Measurements from ENCODE around the gene JAG2. TPM values are rescaled to one million over a fixed set of nuclear protein-coding genes. Genes with fewer than 3 reads are reported as not detected.

The JAG2 gene
- total and polyA plus RNA-seq, 2 of the 13 experiments (the other 11 are each of a cell fraction or from before 2014, with no cell fraction given), result 0.04 to 0.16 TPM

GRCh38 chr14:105181549-105182295 lies 13.1 kb upstream of the JAG2 start:
- H4K20me1 ChIP-seq (ENCODE audit: insufficient read depth, low read length), result 0 out of 2 replicates have a peak, but pooled peaks cover 3% of the 10 kb centered on the region
- no peak overlapping the region for H2AFZ ChIP-seq (ENCODE audit: low read length)
- CTCF ChIA-PET (ENCODE audit: low intra/inter-chr PET ratio, low total read pairs), result no interaction called here
- no peaks in the 10 kb centered on the region for H3K36me3 ChIP-seq (replicated peaks in 1 of 2; ENCODE audit: control insufficient read depth in 1 of 2, insufficient read depth in 2 of 2, low read length in 2 of 2)
- H3K27me3 ChIP-seq (ENCODE audit: control insufficient read depth in 1 of 2, insufficient read depth in 2 of 2, low read length in 2 of 2), result peaks cover 10 to 70% of the 10 kb centered on the region in 2 experiments
- WGBS (ENCODE audit: low lambda C conversion rate), result 47% methylated on average over 10 of the region's 21 CpGs
- FAIRE-seq (no peak), DNase-seq (ENCODE audit: low spot score) (no peak), ATAC-seq (no peak)
- H3K79me2 ChIP-seq (ENCODE audit: insufficient read depth, low read length), result no peaks in the 10 kb centered on the region
- H3K9me3 ChIP-seq (ENCODE audit: low read length), result no peaks in the 10 kb centered on the region
- no peak overlapping the region for H3K9ac ChIP-seq (ENCODE audit: insufficient read depth, low read depth, low read length)
- H3K4me2 ChIP-seq (ENCODE audit: low read depth, low read length), result peak overlapping the region; percentile 45; the same call in 1 of the 2 replicates
- peaks cover 19% of the 10 kb centered on the region; the same call in 1 of the 2 replicates for H3K4me1 ChIP-seq (ENCODE audit: insufficient read depth, low read length)
- in situ Hi-C loops (cut with HindIII; ENCODE audit: extremely low pct_ligation_motif_present, low pct_unique_long_range_greater_than_20kb) (no loop called here), intact Hi-C loops (cut with micrococcal nuclease; ENCODE audit: unreplicated experiment) (no loop called here)
- H3K4me3 ChIP-seq (replicated peaks in 1 of 3; ENCODE audit: insufficient read depth in 1 of 3, low read depth in 2 of 3, low read length in 3 of 3), result peak overlapping the region in 2 of 3 experiments; percentile 13 to 43; a peak in 2 of 6 replicates
- H3K27ac ChIP-seq (ENCODE audit: extremely low read length, insufficient read depth, low read length), result no peak overlapping the region
- POLR2A ChIA-PET, result no interaction called here
- BruUV-seq (replicated peaks), result no TSS peak
- TF ChIP-seq JUND (CRISPR knock-in tag; IDR thresholded peaks at IDR 0.05), result no peak
- no peak for TF ChIP-seq ZNF468 (CRISPR knock-in tag; IDR thresholded peaks at IDR 0.05)
- 0 out of 2 replicates have a peak, but pooled peaks have one; percentile 38 for TF ChIP-seq NR2C2 (CRISPR knock-in tag; IDR thresholded peaks at IDR 0.05; ENCODE audit: borderline replicate concordance)
- TF ChIP-seq TRIM22 (IDR thresholded peaks at IDR 0.05), result no peak
- no peak for TF ChIP-seq ZNF18 (CRISPR knock-in tag; IDR thresholded peaks at IDR 0.05; ENCODE audit: insufficient replicate concordance)
- TF ChIP-seq ZNF34 (CRISPR knock-in tag; IDR thresholded peaks at IDR 0.05; ENCODE audit: borderline replicate concordance), result no peak
- no peak for TF ChIP-seq E2F2 (CRISPR knock-in tag; IDR thresholded peaks at IDR 0.05; ENCODE audit: borderline replicate concordance)
- TF ChIP-seq KLF13 (CRISPR knock-in tag; IDR thresholded peaks at IDR 0.05), result no peak
- 0 out of 2 replicates have a peak, but pooled peaks have one; percentile 17 for TF ChIP-seq SAP130 (CRISPR knock-in tag; IDR thresholded peaks at IDR 0.05; ENCODE audit: low read depth)
- TF ChIP-seq REL (CRISPR knock-in tag; conservative IDR thresholded peaks at IDR 0.05), result no peak
- TF ChIP-seq HNF4A (CRISPR knock-in tag; IDR thresholded peaks at IDR 0.05), result peak; percentile 56
- TF ChIP-seq MEIS2 (CRISPR knock-in tag; IDR thresholded peaks at IDR 0.05), result no peak
- no peak for TF ChIP-seq SMYD3 (CRISPR knock-in tag; IDR thresholded peaks at IDR 0.05)
- TF ChIP-seq AKAP8 (CRISPR knock-in tag; IDR thresholded peaks at IDR 0.05), result no peak
- no peak for TF ChIP-seq TEAD2 (CRISPR knock-in tag; IDR thresholded peaks at IDR 0.05)
- TF ChIP-seq MAFF (IDR thresholded peaks at IDR 0.05; ENCODE audit: low read depth, low read length), result no peak
- TF ChIP-seq HOXA9 (CRISPR knock-in tag; IDR thresholded peaks at IDR 0.05; ENCODE audit: borderline replicate concordance), result no peak
- TF ChIP-seq ZNF101 (CRISPR knock-in tag; IDR thresholded peaks at IDR 0.05; ENCODE audit: borderline replicate concordance, low read depth), result no peak
- no peak for TF ChIP-seq MEIS1 (CRISPR knock-in tag; IDR thresholded peaks at IDR 0.05; ENCODE audit: borderline replicate concordance)
- 0 out of 2 replicates have a peak, but pooled peaks have one; percentile 34 for TF ChIP-seq ZBTB7A (CRISPR knock-in tag; IDR thresholded peaks at IDR 0.05)
- TF ChIP-seq POLR2G (IDR thresholded peaks at IDR 0.05; ENCODE audit: low read depth, low read length), result no peak
- no peak for TF ChIP-seq HOXA7 (CRISPR knock-in tag; IDR thresholded peaks at IDR 0.05)
